ENCODE measurements around the gene PIK3R1. TPM values are rescaled to one million over a fixed set of nuclear protein-coding genes. Genes with fewer than 3 reads are reported as not detected.

The PIK3R1 gene
- total RNA-seq, 4 donors from 2014 or later, result 132 to 408 (median 221) TPM

- no peak for TF ChIP-seq CTCF (IDR thresholded peaks at IDR 0.05; ENCODE audit: low read depth)
Measured at GRCh38 chr5:68332080-68332451, 116.5 kb downstream of the PIK3R1 start.

GRCh38 chr5:68332556-68332955, 117.0 kb downstream of the PIK3R1 start:
- no peak for TF ChIP-seq CTCF (IDR thresholded peaks at IDR 0.05; ENCODE audit: low read depth)

- no peak for TF ChIP-seq CTCF (IDR thresholded peaks at IDR 0.05; ENCODE audit: low read depth)
Measured at GRCh38 chr5:68333649-68334552, 118.3 kb downstream of the PIK3R1 start.

GRCh38 chr5:68334553-68334886, 119.0 kb downstream of the PIK3R1 start:
- TF ChIP-seq CTCF (IDR thresholded peaks at IDR 0.05; ENCODE audit: low read depth), result no peak

- no peak for TF ChIP-seq CTCF (IDR thresholded peaks at IDR 0.05; ENCODE audit: low read depth)
Measured at GRCh38 chr5:68335075-68335474, 119.5 kb downstream of the PIK3R1 start.

GRCh38 chr5:68336200-68336599, 120.6 kb downstream of the PIK3R1 start:
- no peak for TF ChIP-seq CTCF (IDR thresholded peaks at IDR 0.05; ENCODE audit: low read depth)

- TF ChIP-seq CTCF (IDR thresholded peaks at IDR 0.05; ENCODE audit: low read depth), result no peak
Measured at GRCh38 chr5:68337235-68337634, 121.7 kb downstream of the PIK3R1 start.

Measured in subcutaneous adipose tissue (tissue), 4 donors.